ENCODE data around the gene ZNF195. TPM values are rescaled to one million over a fixed set of nuclear protein-coding genes. Genes with fewer than 3 reads are reported as not detected.
A peak's percentile ranks its signal among the peaks of the same experiment; 100 is the strongest.
"Not testable (repeated sequence)": the region's sequence is repeated elsewhere in the genome, so short reads cannot be mapped to it uniquely, and the experiment has no call there.

The ZNF195 gene
- polyA plus RNA-seq (2013, experiment 1 of 2) = 11.1 TPM
- polyA plus RNA-seq (2013, experiment 2 of 2) = 11.3 TPM

DNA sequence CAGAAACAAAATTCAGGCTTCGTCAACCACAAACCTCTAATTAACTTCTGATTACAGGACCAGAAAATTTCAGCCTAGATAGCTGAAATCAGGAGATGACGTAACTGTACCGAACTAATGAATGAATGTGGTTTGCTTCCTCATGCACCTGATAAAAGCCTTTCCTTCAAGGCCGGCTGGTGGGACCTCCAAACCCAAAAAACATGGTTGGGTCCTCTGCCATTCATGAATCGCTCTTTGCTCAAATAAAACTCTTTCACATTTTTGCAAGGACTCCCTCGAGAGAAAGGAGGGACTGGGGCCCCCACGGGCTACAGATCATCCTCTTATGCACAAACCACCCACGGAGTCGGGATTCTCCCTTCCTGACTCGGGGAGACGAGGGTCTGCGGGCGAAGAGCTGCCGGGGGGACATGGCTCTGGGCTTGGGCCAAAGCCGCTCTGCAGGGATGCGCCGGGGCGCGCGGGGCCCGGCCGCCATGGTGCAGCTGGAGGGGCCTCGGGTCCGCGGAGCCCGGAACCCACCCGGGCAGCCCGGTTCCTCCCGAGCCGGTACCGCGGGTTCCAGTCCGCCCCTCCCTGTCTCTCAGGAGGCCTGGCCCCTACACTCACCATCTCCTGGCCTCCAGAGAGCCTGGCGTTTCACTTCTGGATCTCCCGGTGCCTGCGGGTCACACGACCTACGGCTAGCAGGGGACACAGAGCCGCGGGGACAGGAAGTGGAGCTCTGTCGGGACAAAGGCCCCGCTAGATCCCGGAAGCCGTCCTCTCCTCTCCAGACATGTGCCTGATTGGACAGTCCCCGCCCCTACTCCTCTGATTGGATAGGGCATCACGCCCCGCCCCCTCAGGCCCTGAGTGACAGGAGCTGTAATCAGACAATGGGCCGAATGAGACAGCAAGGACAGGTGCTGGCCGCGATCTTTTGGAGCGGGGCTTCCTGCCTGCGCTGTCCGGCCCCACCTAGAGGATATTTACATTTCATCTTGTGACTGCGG lies at the start of gene ZNF195:
Gene ZNF195, minus strand, starts transcription at position 721 of the 998 bp plus-strand sequence. Its CDS starts 106 bp downstream, at position 615.
- Histone ChIP-seq H3K9ac (ENCODE audit: low read length) (peak within 1 kb of the TSS; percentile 93), H3K27ac (ENCODE audit: low read length, poor library complexity, severe bottlenecking) (peak within 1 kb of the TSS; percentile 33), H3K27me3 (ENCODE audit: control insufficient read depth in 1 of 2, insufficient read depth in 1 of 2, low read length in 2 of 2) (no peaks in the 10 kb centered on the region), H2BK120ac (ENCODE audit: low read depth, low read length) (no peak within 1 kb of the TSS), H2AK5ac (ENCODE audit: low read length, severe bottlenecking) (no peak within 1 kb of the TSS), H4K91ac (ENCODE audit: low read length) (peak within 1 kb of the TSS; percentile 79), H2BK12ac (ENCODE audit: low read length in 2 of 2) (no peak within 1 kb of the TSS), H3K4ac (ENCODE audit: low read depth in 1 of 2, low read length in 2 of 2) (peak within 1 kb of the TSS; percentile 39 to 86), H3K4me1 (ENCODE audit: control insufficient read depth, insufficient read depth, low read depth, low read length) (peaks cover 8% of the 10 kb centered on the region), H3K79me1 (replicated peaks; ENCODE audit: low read length, poor library complexity, severe bottlenecking) (peaks cover 13% of the 10 kb centered on the region), H2BK15ac (ENCODE audit: low read depth, poor library complexity, severe bottlenecking) (no peak within 1 kb of the TSS), H3K9me3 (ENCODE audit: control insufficient read depth, low read length) (peaks cover 10% of the 10 kb centered on the region), H3K18ac (ENCODE audit: low read depth in 1 of 2, low read length in 2 of 2) (peak within 1 kb of the TSS; percentile 60 to 70), H4K8ac (ENCODE audit: low read length) (peak within 1 kb of the TSS; percentile 86), H3K4me2 (ENCODE audit: low read length, poor library complexity, severe bottlenecking) (peak within 1 kb of the TSS; percentile 59), H3K36me3 (ENCODE audit: control insufficient read depth in 1 of 2, insufficient read depth in 2 of 2, low read depth in 1 of 2, low read length in 2 of 2) (peaks cover 21 to 28% of the 10 kb centered on the region in 2 experiments), H3K14ac (ENCODE audit: low read length in 2 of 2) (peak within 1 kb of the TSS in 1 of 2 experiments; percentile 28), H2AFZ (ENCODE audit: low read depth, low read length) (peak within 1 kb of the TSS; percentile 39), H3K4me3 (ENCODE audit: insufficient read depth in 1 of 2, low read depth in 1 of 2, low read length in 2 of 2) (peak within 1 kb of the TSS; percentile 82 to 94), H2BK5ac (ENCODE audit: low read depth, low read length, poor library complexity, severe bottlenecking) (no peak within 1 kb of the TSS), H3K23ac (ENCODE audit: low read length in 2 of 2) (peak within 1 kb of the TSS in 1 of 2 experiments; percentile 96)
- WGBS = under 1% methylated on average over 48 of the region's 54 CpGs
- peak; percentile 95 for DNase-seq

- 92% methylated on average over 7 of the region's 10 CpGs for WGBS
- not testable (repeated sequence) for H3K9ac ChIP-seq (ENCODE audit: low read length); H3K9me3 ChIP-seq (ENCODE audit: control insufficient read depth, low read length); H3K4ac ChIP-seq (ENCODE audit: low read depth in 1 of 2, low read length in 2 of 2); H3K4me2 ChIP-seq (ENCODE audit: low read length, poor library complexity, severe bottlenecking); H4K8ac ChIP-seq (ENCODE audit: low read length); H3K79me1 ChIP-seq (replicated peaks; ENCODE audit: low read length, poor library complexity, severe bottlenecking); H3K23ac ChIP-seq (ENCODE audit: low read length in 2 of 2); H3K18ac ChIP-seq (ENCODE audit: low read depth in 1 of 2, low read length in 2 of 2); H2BK15ac ChIP-seq (ENCODE audit: low read depth, poor library complexity, severe bottlenecking); H3K4me1 ChIP-seq (ENCODE audit: control insufficient read depth, insufficient read depth, low read depth, low read length); H2BK5ac ChIP-seq (ENCODE audit: low read depth, low read length, poor library complexity, severe bottlenecking); H3K36me3 ChIP-seq (ENCODE audit: control insufficient read depth in 1 of 2, insufficient read depth in 2 of 2, low read depth in 1 of 2, low read length in 2 of 2); H2AFZ ChIP-seq (ENCODE audit: low read depth, low read length); H2BK120ac ChIP-seq (ENCODE audit: low read depth, low read length); H3K27ac ChIP-seq (ENCODE audit: low read length, poor library complexity, severe bottlenecking); H4K91ac ChIP-seq (ENCODE audit: low read length); H2AK5ac ChIP-seq (ENCODE audit: low read length, severe bottlenecking); H2BK12ac ChIP-seq (ENCODE audit: low read length in 2 of 2); H3K14ac ChIP-seq (ENCODE audit: low read length in 2 of 2); DNase-seq; H3K4me3 ChIP-seq (ENCODE audit: insufficient read depth in 1 of 2, low read depth in 1 of 2, low read length in 2 of 2)
- peaks cover 11 to 13% of the 10 kb centered on the region in 2 experiments for H3K27me3 ChIP-seq (ENCODE audit: control insufficient read depth in 1 of 2, insufficient read depth in 1 of 2, low read length in 2 of 2)
These were observed 49.1 kb upstream of the ZNF195 start for GRCh38 chr11:3428076-3428475.

- not testable (repeated sequence) for H3K36me3 ChIP-seq (ENCODE audit: control insufficient read depth in 1 of 2, insufficient read depth in 2 of 2, low read depth in 1 of 2, low read length in 2 of 2); H2BK5ac ChIP-seq (ENCODE audit: low read depth, low read length, poor library complexity, severe bottlenecking); H2BK15ac ChIP-seq (ENCODE audit: low read depth, poor library complexity, severe bottlenecking); H3K4me3 ChIP-seq (ENCODE audit: insufficient read depth in 1 of 2, low read depth in 1 of 2, low read length in 2 of 2); H3K9ac ChIP-seq (ENCODE audit: low read length); H3K23ac ChIP-seq (ENCODE audit: low read length in 2 of 2); H3K4ac ChIP-seq (ENCODE audit: low read depth in 1 of 2, low read length in 2 of 2); H2BK120ac ChIP-seq (ENCODE audit: low read depth, low read length); H3K18ac ChIP-seq (ENCODE audit: low read depth in 1 of 2, low read length in 2 of 2); H3K4me1 ChIP-seq (ENCODE audit: control insufficient read depth, insufficient read depth, low read depth, low read length); H2AFZ ChIP-seq (ENCODE audit: low read depth, low read length); DNase-seq; H3K27ac ChIP-seq (ENCODE audit: low read length, poor library complexity, severe bottlenecking); H4K91ac ChIP-seq (ENCODE audit: low read length); H2AK5ac ChIP-seq (ENCODE audit: low read length, severe bottlenecking); H3K9me3 ChIP-seq (ENCODE audit: control insufficient read depth, low read length); H3K79me1 ChIP-seq (replicated peaks; ENCODE audit: low read length, poor library complexity, severe bottlenecking); H4K8ac ChIP-seq (ENCODE audit: low read length); H3K14ac ChIP-seq (ENCODE audit: low read length in 2 of 2); H3K4me2 ChIP-seq (ENCODE audit: low read length, poor library complexity, severe bottlenecking); H2BK12ac ChIP-seq (ENCODE audit: low read length in 2 of 2)
- H3K27me3 ChIP-seq (ENCODE audit: control insufficient read depth in 1 of 2, insufficient read depth in 1 of 2, low read length in 2 of 2) = peaks cover 11 to 13% of the 10 kb centered on the region in 2 experiments
- WGBS = 92% methylated on average over 6 of the region's 8 CpGs
These were observed 47.6 kb upstream of the ZNF195 start for GRCh38 chr11:3426541-3426940.

GRCh38 chr11:3423928-3424327 lies 45.0 kb upstream of the ZNF195 start:
- not testable (repeated sequence) for H4K91ac ChIP-seq (ENCODE audit: low read length); H2AFZ ChIP-seq (ENCODE audit: low read depth, low read length); H3K9me3 ChIP-seq (ENCODE audit: control insufficient read depth, low read length); H3K18ac ChIP-seq (ENCODE audit: low read depth in 1 of 2, low read length in 2 of 2); H4K8ac ChIP-seq (ENCODE audit: low read length); H3K27ac ChIP-seq (ENCODE audit: low read length, poor library complexity, severe bottlenecking); DNase-seq; H2BK120ac ChIP-seq (ENCODE audit: low read depth, low read length); H2BK5ac ChIP-seq (ENCODE audit: low read depth, low read length, poor library complexity, severe bottlenecking); H2AK5ac ChIP-seq (ENCODE audit: low read length, severe bottlenecking); H3K79me1 ChIP-seq (replicated peaks; ENCODE audit: low read length, poor library complexity, severe bottlenecking); H3K9ac ChIP-seq (ENCODE audit: low read length); H3K23ac ChIP-seq (ENCODE audit: low read length in 2 of 2); H3K36me3 ChIP-seq (ENCODE audit: control insufficient read depth in 1 of 2, insufficient read depth in 2 of 2, low read depth in 1 of 2, low read length in 2 of 2); H3K4ac ChIP-seq (ENCODE audit: low read depth in 1 of 2, low read length in 2 of 2); H3K4me1 ChIP-seq (ENCODE audit: control insufficient read depth, insufficient read depth, low read depth, low read length); H2BK12ac ChIP-seq (ENCODE audit: low read length in 2 of 2); H3K27me3 ChIP-seq (ENCODE audit: control insufficient read depth in 1 of 2, insufficient read depth in 1 of 2, low read length in 2 of 2); H3K14ac ChIP-seq (ENCODE audit: low read length in 2 of 2); H2BK15ac ChIP-seq (ENCODE audit: low read depth, poor library complexity, severe bottlenecking)
- Histone ChIP-seq H3K4me2 (ENCODE audit: low read length, poor library complexity, severe bottlenecking) (peak overlapping the region; percentile 60), H3K4me3 (ENCODE audit: insufficient read depth in 1 of 2, low read depth in 1 of 2, low read length in 2 of 2) (peak overlapping the region in 1 of 2 experiments; percentile 76)
- WGBS = no CpG with 5 or more reads among the region's 5 CpGs

Measured in mesenchymal stem cell (in vitro differentiated cells and primary cell).